SK-N-DZ (cell line): Measurements from ENCODE around the gene RBMX. TPM values are rescaled to one million over a fixed set of nuclear protein-coding genes. Genes with fewer than 3 reads are reported as not detected.
"Not testable (repeated sequence)": the region's sequence is repeated elsewhere in the genome, so short reads cannot be mapped to it uniquely, and the experiment has no call there.

ENCODE experiments used
- DNase-seq: peaks from one replicate; pipeline ENCODE4 v3.0.0-alpha.2; 2015; ENCODE audit warnings: low spot score
- polyA plus RNA-seq, 2 experiments: library from polyadenylated mRNA; depleted of rRNA; stranded (reverse); fragments of >200 nt; gene quantifications; 2 replicates each; pipeline ENCODE4 v1.2.3, GENCODE V29; 2014

The RBMX gene
- polyA plus RNA-seq (2014; cell fraction: cytosol; rRNA removed) = 620 and 752 TPM in 2 replicates
- 770 and 966 TPM in 2 replicates for polyA plus RNA-seq (2014; cell fraction: nucleus; rRNA removed)

- peak; percentile 94 for DNase-seq
These were observed at the start of gene RBMX for GRCh38 chrX:136880452-136881013. RBMX (minus strand) TSS chrX:136880725; CDS start chrX:136879427, 1,298 bp downstream.

GRCh38 chrX:136921438-136921837 lies 40.9 kb upstream of the RBMX start:
- not testable (repeated sequence) for DNase-seq

DNA sequence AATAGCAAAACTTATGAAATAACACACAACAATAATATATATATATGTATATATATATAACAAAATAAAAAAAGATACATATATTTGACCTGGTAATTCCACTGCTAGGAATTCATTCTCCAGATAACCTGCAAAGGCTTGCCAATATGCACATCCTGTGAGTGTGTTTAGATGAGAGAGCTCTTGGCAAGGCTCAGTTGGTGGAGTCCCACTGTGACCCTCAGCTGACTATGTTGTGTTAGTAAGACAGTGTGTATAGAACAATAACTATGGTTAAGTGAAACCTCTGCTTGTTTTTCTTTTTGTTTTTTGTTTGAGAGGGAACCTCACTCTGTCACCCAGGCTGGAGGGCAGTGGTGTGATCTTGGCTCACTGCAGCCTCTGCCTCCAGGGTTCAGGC lies 39.5 kb upstream of the RBMX start:
- no peak for DNase-seq

DNA sequence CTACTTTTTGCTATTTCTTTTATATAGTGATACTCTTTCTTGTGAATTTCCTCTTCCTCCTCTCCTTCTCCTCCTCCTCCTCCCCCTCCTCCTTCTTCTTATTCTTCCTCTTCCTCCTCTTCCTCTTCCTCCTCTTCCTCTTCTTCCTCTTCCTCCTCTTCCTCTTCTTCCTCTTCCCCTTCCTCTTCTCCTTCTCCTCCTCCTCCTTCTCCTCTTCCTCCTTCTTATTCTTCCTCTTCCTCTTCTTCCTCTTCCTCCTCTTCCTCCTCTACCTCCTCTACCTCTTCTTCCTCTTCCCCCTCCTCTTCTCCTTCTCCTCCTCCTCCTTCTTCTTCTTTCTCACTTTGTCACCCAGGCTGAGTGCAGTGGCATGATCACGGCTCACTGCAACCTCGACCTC lies 36.3 kb upstream of the RBMX start:
- DNase-seq = no peak

GRCh38 chrX:136911661-136912060 lies 31.1 kb upstream of the RBMX start:
- not testable (repeated sequence) for DNase-seq

- no peak for DNase-seq
These were observed 30.7 kb upstream of the RBMX start for GRCh38 chrX:136911253-136911652.

GRCh38 chrX:136910565-136911035 lies 30.1 kb upstream of the RBMX start:
- no peak for DNase-seq

DNA sequence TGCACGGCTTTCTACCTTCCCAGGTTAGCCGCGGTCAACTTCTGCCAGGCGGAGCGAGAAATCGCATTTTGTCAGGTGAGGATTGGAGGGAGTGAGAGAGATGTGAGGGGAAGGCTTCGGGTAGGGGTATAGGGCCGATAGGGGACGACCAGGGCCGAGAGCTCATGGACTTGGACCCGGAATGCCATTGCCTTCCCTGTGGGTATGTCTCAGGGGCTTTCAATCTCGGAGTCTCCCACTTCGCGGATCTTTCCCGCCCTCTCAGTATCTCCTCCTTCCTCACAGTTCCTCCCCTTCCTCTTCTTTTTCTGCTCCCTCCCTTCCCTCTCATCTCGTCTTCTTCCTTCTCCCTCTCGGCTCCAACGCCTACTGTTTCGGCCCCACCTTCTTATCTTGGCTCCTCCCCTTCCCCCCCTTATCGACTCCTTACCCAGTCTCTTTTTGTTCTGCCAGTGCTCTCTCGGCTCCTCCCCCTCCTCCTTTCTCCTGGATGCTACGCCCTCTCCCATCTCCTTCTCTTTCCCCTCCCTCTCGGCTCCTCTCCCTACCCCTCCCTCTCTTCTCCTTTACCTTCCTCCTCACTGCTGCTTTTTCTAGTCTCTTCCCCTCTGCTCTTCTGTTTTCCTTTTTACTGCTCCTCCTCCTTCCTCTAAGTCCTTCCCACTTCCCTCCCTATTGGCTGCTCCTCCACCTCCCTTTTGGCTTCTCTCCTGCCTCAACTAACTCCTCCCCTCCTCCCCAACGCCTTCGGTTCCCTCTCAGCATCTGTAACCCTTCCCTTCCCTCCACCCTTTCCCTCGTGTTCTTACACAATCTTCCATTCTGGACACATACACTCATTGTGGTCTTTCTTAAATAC lies 29.4 kb upstream of the RBMX start:
- DNase-seq = peak; percentile 97

DNA sequence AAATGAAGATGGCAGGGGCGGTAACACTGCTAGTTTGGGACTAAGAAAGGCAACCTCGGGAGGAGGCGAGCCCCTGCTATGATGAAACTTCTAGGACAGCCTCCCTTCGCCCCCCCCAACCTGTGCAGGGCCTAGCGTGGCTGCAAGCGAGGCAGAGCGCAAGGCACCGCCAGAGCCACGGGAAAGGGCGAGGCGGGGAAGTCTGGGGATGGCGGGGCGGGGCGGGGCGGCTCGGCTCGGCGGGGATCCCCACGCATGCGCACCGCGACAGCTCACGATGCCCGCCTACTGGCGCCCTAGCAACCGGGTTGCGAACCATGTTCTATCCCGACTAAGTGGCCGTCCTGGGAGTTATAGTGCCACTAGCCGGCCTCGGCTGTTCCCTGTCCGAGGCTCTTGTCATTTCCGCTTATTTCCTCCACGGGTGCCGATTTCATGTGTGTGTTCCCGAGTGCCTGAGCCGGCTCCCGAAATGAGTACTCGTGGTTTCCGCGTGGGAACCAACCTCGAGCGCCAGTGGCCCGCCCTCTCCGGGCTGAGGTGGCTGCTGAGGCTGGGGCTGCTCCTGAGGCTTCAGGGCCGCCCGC lies 28.7 kb upstream of the RBMX start:
- DNase-seq = peak; percentile 73

DNA sequence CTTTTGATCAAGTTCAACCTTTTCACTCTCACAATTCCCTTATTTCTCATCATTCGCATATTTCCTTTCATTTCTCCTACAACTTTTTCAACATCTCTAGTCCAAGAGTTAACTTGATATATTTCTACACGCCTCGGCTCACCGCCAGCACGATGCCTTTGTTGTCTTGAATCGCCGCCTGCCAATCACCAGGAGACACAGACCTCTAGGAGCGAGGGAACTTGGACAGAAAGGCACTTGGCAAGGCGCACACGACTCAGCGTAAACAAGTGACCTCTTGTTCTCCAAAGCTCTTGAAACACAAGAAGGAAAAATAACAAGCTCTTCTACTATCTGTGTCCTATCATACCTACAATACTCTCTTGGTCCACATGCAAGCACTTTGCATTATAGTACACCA lies 27.1 kb upstream of the RBMX start:
- DNase-seq = no peak

DNA sequence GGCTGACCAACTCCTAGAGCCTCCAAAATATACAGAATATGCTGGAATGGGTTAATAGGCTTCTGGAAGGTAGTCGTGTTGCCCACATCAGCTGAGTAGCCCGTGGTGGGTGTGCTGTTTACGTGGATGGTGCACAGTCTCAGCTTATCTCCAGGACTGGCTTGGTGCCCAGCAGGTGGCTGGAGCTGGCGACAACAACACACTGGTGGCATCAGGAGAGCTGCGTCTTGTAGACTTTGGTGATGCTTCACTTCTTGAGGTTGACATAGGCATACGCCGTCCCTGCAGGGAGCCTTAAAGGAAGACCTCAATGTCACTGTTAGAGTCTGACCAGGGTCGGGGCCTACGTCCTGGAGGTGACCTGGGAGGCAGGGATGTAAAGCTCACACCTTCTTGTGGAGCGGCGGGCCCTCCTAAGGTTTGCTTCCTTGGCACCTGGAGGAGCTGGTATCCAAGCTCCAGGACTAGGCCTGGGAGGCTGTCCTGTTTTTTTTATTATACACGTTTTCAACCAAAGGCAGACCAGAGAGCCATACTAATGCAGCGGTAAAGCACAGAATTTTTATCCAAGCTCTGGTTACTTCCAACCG lies 26.5 kb upstream of the RBMX start:
- no peak for DNase-seq

DNA sequence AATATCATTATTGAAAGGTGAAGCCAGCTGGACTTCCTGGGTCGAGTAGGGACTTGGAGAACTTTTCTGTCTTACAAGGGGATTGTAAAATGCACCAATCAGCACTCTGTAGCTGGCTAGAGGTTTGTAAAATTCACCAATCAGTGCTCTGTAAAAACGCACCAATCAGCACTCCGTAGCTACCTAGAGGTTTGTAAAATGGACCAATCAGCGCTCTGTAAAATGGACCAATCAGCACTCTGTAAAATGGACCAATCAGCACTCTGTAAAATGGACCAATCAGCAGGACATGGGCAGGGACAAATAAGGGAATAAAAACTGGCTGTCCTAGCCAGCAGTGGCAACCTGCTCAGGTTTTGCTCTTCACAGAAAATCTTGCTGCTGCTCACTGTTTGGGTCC lies 23.5 kb upstream of the RBMX start:
- not testable (repeated sequence) for DNase-seq

DNA sequence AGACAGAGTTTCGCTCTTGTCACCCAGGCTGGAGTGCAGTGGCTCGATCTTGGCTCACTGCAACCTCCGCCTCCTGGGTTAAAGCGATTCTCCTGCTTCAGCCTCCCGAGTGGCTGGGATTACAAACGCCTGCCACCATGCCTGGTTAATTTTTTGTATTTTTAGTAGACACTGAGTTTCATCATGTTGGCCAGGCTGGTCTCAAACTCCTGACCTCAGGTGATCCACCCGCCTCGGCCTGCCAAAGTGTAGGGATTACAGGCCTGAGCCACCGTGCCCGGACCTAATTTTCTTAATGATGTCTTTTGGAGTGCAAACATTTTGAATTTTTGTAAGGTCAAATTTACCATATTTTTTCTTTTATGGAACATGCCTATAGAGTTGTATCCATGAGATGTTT lies 19.5 kb upstream of the RBMX start:
- not testable (repeated sequence) for DNase-seq

DNA sequence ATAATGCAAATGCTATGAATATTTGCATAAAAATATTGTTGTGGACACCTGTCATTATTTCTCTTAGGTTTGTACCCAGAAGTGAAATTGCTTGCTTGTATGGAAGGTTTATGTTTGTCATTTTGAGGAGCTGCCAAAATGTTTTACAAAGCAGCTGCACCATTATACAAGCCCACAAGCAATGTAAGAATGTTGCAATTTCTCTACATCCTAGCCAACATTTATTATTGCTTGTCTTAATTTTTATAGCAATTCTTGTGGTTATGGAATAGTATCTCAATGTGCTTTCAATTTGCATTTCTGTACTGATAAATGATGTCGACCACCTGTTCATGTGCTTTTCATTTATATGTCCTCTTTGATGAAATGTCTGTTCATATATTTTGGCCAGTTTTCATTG lies 18.7 kb upstream of the RBMX start:
- DNase-seq = no peak

- not testable (repeated sequence) for DNase-seq
These were observed 18.2 kb upstream of the RBMX start for GRCh38 chrX:136898752-136899151.

DNA sequence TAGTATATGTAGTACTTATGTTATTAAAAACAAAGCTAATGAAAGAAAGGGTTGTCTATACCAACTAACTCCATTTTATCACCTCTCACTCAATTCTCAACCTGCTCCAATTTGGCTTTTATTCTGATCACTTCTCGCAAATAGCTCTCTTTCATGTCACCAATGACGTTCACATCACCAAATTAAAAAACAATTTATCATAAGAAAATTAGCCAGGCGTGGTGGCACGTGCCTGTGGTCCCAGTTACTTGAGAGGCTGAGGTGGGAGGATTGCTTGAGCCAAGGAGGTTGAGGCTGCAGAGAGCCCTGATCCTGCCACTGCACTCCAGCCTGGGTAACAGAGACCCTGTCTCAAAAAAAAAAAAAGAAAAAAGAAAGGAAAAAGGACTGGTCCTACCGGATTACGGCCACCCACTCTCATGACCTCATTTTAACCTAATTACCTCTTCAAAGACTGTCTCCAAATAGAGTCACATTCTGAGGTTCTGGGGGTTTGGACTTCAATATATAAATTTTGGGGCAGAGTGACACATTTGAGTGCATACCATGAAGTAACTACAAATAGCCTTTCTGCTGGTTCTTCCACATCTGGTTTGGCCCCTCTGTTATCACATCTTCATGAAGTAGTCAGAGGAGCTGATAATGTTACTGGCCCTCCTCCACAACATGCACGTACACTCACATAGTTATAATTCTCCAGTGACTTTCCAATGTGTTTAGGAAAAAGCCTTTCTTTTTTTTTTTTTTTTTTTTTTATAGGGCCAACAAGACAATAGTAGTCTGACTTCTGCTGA lies 15.8 kb upstream of the RBMX start:
- DNase-seq = no peak

GRCh38 chrX:136892412-136892811 lies 11.9 kb upstream of the RBMX start:
- DNase-seq = no peak

DNA sequence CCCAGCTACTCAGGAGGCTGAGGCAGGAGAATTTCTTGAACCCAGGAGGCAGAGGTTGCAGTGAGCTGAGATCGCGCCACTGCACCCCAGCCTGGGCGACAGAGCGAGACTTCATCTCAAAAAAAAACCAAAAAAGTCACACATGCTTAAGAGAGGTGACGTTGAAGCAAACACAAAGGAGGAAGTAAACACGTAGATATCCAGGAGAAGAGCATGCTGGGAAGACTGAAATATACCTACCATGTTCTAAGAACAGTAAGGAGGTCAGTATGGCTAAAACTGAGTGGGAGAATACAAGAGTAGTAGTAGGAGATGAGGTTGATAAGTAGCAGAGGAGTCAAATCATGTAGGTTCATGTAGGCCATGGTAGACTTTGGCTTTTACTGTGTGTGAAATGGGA lies 10.1 kb upstream of the RBMX start:
- not testable (repeated sequence) for DNase-seq

GRCh38 chrX:136889269-136889668 lies 8.7 kb upstream of the RBMX start:
- DNase-seq = no peak

- no peak for DNase-seq
These were observed 498 bp downstream of the RBMX start for GRCh38 chrX:136880003-136880451.

DNA sequence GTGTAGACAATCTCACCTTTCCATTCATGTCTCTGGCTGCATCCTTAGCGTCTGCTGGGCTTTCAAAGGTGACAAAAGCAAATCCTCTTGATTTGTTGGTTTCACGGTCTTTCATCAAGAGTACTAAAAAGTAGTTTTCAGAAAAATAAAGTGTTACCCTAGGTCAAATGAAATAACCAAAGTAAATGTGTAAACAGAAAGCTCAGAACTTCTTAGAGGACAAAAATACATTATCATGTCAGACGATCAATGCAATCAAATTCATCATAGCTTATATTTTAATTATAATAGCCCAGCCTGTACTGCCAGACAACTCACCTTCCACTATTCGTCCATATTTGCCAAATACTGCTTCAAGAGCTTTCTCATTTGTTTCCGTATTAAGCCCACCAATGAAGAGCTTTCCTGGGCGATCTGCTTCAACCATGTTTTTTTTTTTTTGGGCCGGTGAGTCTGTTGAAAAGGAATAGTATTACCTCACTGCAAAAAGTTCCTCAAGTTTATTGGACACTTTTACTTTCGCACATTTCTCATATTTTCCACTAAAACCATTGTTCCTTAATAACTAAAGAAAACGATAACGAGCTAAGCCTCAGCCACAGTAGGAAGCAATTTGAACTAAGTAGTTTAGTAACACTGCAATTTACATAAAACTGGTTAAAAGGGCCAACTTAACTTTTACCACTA lies 1.4 kb downstream of the RBMX start:
- no peak for DNase-seq
